PFSK-1 (cell line): Measurements from ENCODE around the gene IL21.

ENCODE experiments used
- FOXP2 ChIP-seq: optimal IDR thresholded peaks from 2 replicates; pipeline ENCODE3; 2011; ENCODE audit warnings: borderline replicate concordance, control low read depth, inconsistent platforms; ENCODE audit not compliant: insufficient read depth; ENCODE audit errors: extremely low read length, extremely low read depth
- POLR2AphosphoS5 ChIP-seq: IDR thresholded peaks from 2 replicates; pipeline ENCODE4 v1.6.1; 2012; ENCODE audit warnings: low read depth, mild to moderate bottlenecking, control low read depth, low read length, moderate library complexity
- REST ChIP-seq, 2 experiments: IDR thresholded peaks; 2 replicates each; pipeline versions ENCODE4 v1.6.1 to v1.8.0; 2011 to 2012; ENCODE audit warnings: low read depth in 2 of 2, low read length in 2 of 2, control low read depth in 1 of 2, inconsistent platforms in 1 of 2, mild to moderate bottlenecking in 1 of 2, moderate library complexity in 1 of 2; ENCODE audit not compliant: insufficient read depth in 1 of 2
- SIN3A ChIP-seq: IDR thresholded peaks from 2 replicates; pipeline ENCODE4 v1.6.1; 2012; ENCODE audit warnings: mild to moderate bottlenecking, low read length, moderate library complexity, borderline replicate concordance; ENCODE audit not compliant: insufficient read depth
- TAF1 ChIP-seq: IDR thresholded peaks from 2 replicates; pipeline ENCODE4 v1.6.1; 2012; ENCODE audit warnings: low read length, control low read depth, borderline replicate concordance; ENCODE audit not compliant: insufficient read depth

IL21 gene

GRCh38 chr4:122606364-122607043 is 14.4 kb downstream of the IL21 start:
- TF ChIP-seq SIN3A (no peak), POLR2AphosphoS5 (no peak), TAF1 (no peak), REST (IDR thresholded peaks at IDR 0.05; ENCODE audit: insufficient read depth in 1 of 2, low read depth in 2 of 2, low read length in 2 of 2) (no peak), FOXP2 (no peak)

- TF ChIP-seq POLR2AphosphoS5, result no peak
- TF ChIP-seq FOXP2, result no peak
- TF ChIP-seq REST (IDR thresholded peaks at IDR 0.05; ENCODE audit: insufficient read depth in 1 of 2, low read depth in 2 of 2, low read length in 2 of 2), result no peak
- no peak for TF ChIP-seq TAF1
- TF ChIP-seq SIN3A, result no peak
Measured at GRCh38 chr4:122604146-122604545, 16.7 kb downstream of the IL21 start.

- TF ChIP-seq TAF1 (no peak), REST (IDR thresholded peaks at IDR 0.05; ENCODE audit: insufficient read depth in 1 of 2, low read depth in 2 of 2, low read length in 2 of 2) (no peak), FOXP2 (no peak), POLR2AphosphoS5 (no peak), SIN3A (no peak)
Measured at GRCh38 chr4:122603156-122603574, 17.7 kb downstream of the IL21 start.

GRCh38 chr4:122602277-122603142 is 18.4 kb downstream of the IL21 start:
- no peak for TF ChIP-seq SIN3A
- no peak for TF ChIP-seq FOXP2
- TF ChIP-seq REST (IDR thresholded peaks at IDR 0.05; ENCODE audit: insufficient read depth in 1 of 2, low read depth in 2 of 2, low read length in 2 of 2), result no peak
- no peak for TF ChIP-seq TAF1
- TF ChIP-seq POLR2AphosphoS5, result no peak
